GM20000 (cell line): Measurements from ENCODE around the gene ERBB4.
"Not testable (repeated sequence)": the region's sequence is repeated elsewhere in the genome, so short reads cannot be mapped to it uniquely, and the experiment has no call there.

Source experiments
- DNase-seq: peaks from one replicate; pipeline ENCODE4 v3.0.0; 2012; ENCODE audit warnings: low spot score
- CTCF ChIP-seq: IDR thresholded peaks from 2 replicates; pipeline ENCODE4 v1.5.1; 2012; ENCODE audit warnings: mild to moderate bottlenecking, control low read depth; ENCODE audit errors: extremely low read depth, missing control alignments

ERBB4 gene

GRCh38 chr2:212193803-212194202 lies 344.8 kb downstream of the ERBB4 start:
- no peak for TF ChIP-seq CTCF
- no peak for DNase-seq

- DNase-seq: no peak
- no peak for TF ChIP-seq CTCF
Measured at GRCh38 chr2:212193056-212193455, 345.5 kb downstream of the ERBB4 start.

GRCh38 chr2:212191438-212191837 lies 347.2 kb downstream of the ERBB4 start:
- not testable (repeated sequence) for DNase-seq

GRCh38 chr2:212186166-212186565 lies 352.4 kb downstream of the ERBB4 start:
- no peak for TF ChIP-seq CTCF
- DNase-seq: no peak

- no peak for TF ChIP-seq CTCF
Measured at GRCh38 chr2:212181646-212182045, 357.0 kb downstream of the ERBB4 start.

GRCh38 chr2:212180408-212181083 lies 358.1 kb downstream of the ERBB4 start:
- TF ChIP-seq CTCF: no peak
- DNase-seq: no peak

More at GRCh38 chr2:212181646-212182045, 357.0 kb downstream of the ERBB4 start:
- no peak for DNase-seq

- no peak for TF ChIP-seq CTCF
- no peak for DNase-seq
Measured at GRCh38 chr2:212177724-212178123, 360.9 kb downstream of the ERBB4 start.

GRCh38 chr2:212176151-212176550 lies 362.5 kb downstream of the ERBB4 start:
- no peak for DNase-seq

More at GRCh38 chr2:212176151-212176550, 362.5 kb downstream of the ERBB4 start:
- TF ChIP-seq CTCF: no peak
